Loucy (cell line): ENCODE results near the gene FOXC2.
A peak's percentile ranks its signal among the peaks of the same experiment; 100 is the strongest.

Source experiments
- EZH2phosphoT487 ChIP-seq: fragments of 200-600 bp; IDR thresholded peaks from 2 replicates; pipeline ENCODE4 v1.6.1; 2018; ENCODE audit warnings: antibody characterized with exemption, mild to moderate bottlenecking, moderate library complexity, borderline replicate concordance
- TF ChIP-seq, protein P1 (sequence below): fragments of 200-600 bp; sonication (generic); conservative IDR thresholded peaks from 2 replicates; pipeline ENCODE4 v1.5.1; 2014; ENCODE audit warnings: mild to moderate bottlenecking, antibody characterized with exemption, low read length

DNA sequence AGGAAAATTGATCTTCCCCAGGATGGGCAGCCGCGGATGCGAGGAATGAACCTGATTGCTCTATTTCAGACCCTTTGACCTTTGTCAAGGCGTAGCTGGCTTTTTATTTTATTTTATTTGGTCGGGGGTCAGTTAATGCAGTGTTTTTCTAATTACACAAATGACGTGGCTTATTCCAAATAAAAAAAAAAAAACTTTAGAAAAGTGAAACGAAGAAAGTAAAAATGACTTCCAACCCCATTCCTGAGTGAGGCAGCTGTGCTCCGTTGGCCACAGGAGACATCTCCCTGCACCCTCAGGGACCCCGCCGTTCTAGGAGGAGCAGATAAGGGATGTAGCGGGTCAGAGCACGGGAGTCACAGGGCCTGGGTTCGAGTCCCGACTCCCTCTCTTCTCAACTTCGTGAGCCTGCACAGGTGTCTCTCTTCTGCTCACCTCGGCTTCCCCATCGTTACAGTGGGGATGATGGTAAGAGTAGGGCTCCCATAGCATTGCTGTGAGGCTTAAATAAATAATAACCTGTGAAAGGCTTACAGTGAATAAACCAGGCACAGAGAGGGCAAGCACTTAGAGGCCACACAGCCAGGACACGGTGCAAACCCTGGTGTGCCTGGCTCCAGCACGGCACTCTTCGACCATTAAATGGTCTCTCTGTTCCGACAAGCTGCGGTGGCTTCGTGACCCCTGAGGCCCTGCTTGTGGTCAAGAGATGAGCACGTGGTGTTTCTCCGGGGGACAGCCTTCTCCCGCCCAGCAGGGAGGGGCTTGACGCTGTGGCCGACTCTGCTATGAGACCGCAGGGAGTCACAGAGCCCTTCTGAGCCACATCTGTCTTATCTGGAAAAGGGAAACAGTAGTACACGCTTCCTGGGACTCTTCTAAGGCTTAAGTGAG lies 46.1 kb upstream of the FOXC2 start:
- TF ChIP-seq EZH2phosphoT487 = no peak
- TF ChIP-seq, protein P1, sequence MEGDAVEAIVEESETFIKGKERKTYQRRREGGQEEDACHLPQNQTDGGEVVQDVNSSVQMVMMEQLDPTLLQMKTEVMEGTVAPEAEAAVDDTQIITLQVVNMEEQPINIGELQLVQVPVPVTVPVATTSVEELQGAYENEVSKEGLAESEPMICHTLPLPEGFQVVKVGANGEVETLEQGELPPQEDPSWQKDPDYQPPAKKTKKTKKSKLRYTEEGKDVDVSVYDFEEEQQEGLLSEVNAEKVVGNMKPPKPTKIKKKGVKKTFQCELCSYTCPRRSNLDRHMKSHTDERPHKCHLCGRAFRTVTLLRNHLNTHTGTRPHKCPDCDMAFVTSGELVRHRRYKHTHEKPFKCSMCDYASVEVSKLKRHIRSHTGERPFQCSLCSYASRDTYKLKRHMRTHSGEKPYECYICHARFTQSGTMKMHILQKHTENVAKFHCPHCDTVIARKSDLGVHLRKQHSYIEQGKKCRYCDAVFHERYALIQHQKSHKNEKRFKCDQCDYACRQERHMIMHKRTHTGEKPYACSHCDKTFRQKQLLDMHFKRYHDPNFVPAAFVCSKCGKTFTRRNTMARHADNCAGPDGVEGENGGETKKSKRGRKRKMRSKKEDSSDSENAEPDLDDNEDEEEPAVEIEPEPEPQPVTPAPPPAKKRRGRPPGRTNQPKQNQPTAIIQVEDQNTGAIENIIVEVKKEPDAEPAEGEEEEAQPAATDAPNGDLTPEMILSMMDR = peak; percentile 38; the same call in 1 of the 2 replicates
